Endothelial cell of umbilical vein (primary cell): ENCODE measurements around the gene SRPX2. TPM values are rescaled to one million over a fixed set of nuclear protein-coding genes. Genes with fewer than 3 reads are reported as not detected.

Source experiments
- BruUV-seq: library from RNA; stranded (reverse); fragments of 400-500 nt; replicated peaks from 2 replicates; lab custom pipeline; 2021; lab: Mats Ljungman, UMichigan
- CTCF ChIA-PET: fragments of 300-600, 350-600 bp; sonication (Branson Sonifier 250); formaldehyde crosslinking; loops from one replicate; lab custom pipeline; 2021; ENCODE audit warnings: antibody characterized with exemption, inconsistent platforms; lab: Charles Lee
- POLR2A ChIA-PET: fragments of 300-600, 350-600 bp; sonication (Branson Sonifier 250); formaldehyde crosslinking; loops from one replicate; lab custom pipeline; 2021; ENCODE audit warnings: antibody characterized with exemption, inconsistent platforms; lab: Charles Lee
- DNase-seq: peaks from one replicate; pipeline ENCODE4 v3.0.0-alpha.2; 2011; ENCODE audit warnings: low read depth, low spot score
- FAIRE-seq: peaks from 2 replicates; lab custom pipeline; 2011; peaks lifted over from hg19 to GRCh38; lab: Jason Lieb, UNC
- H2AFZ ChIP-seq: 2 replicates; pipeline ENCODE4 v1.6.0; 2012; ENCODE audit warnings: low read depth, low read length, control low read depth, inconsistent platforms
- H3K27ac ChIP-seq: 2 replicates; pipeline ENCODE4 v1.5.1; 2011; ENCODE audit warnings: low read depth, mild to moderate bottlenecking, control low read depth, low read length, moderate library complexity; ENCODE audit not compliant: insufficient read depth
- H3K27me3 ChIP-seq, 2 experiments: 2 replicates each; pipeline versions ENCODE4 v1.6.0 to v1.6.1; 2011; ENCODE audit warnings: low read length in 2 of 2, mixed read lengths in 1 of 2; ENCODE audit not compliant: control insufficient read depth in 2 of 2, insufficient read depth in 2 of 2
- H3K36me3 ChIP-seq, 2 experiments: 2 replicates in 1 of 2; 3 replicates in 1 of 2; pipeline ENCODE4 v1.5.1; 2011; ENCODE audit warnings: low read length in 2 of 2, mild to moderate bottlenecking in 1 of 2, moderate library complexity in 1 of 2; ENCODE audit not compliant: control insufficient read depth in 2 of 2, insufficient read depth in 2 of 2; ENCODE audit errors: extremely low read depth in 1 of 2
- H3K4me1 ChIP-seq: 3 replicates; pipeline ENCODE4 v1.5.1; 2011; ENCODE audit warnings: mild to moderate bottlenecking, low read length; ENCODE audit not compliant: control insufficient read depth, insufficient read depth; ENCODE audit errors: extremely low read depth
- H3K4me2 ChIP-seq: 2 replicates; pipeline ENCODE4 v1.6.1; 2011; ENCODE audit warnings: low read length, control low read depth, mixed read lengths; ENCODE audit not compliant: insufficient read depth
- H3K4me3 ChIP-seq, 3 experiments: fragments of 200-600 bp in 1 of 3; sonication (generic), shearing (Covaris generic) in 1 of 3; replicated peaks in 1 of 3; 2 replicates each; pipeline ENCODE4 v1.5.1; 2011 to 2016; ENCODE audit warnings: control low read depth in 3 of 3, low read length in 3 of 3, mild to moderate bottlenecking in 2 of 3, inconsistent platforms in 1 of 3, low read depth in 1 of 3, moderate library complexity in 1 of 3; ENCODE audit not compliant: insufficient read depth in 1 of 3
- H3K79me2 ChIP-seq: 2 replicates; pipeline ENCODE4 v1.6.0; 2012; ENCODE audit warnings: low read length, inconsistent platforms; ENCODE audit not compliant: control insufficient read depth, insufficient read depth
- H3K9ac ChIP-seq: replicated peaks from 2 replicates; pipeline ENCODE3; 2011; ENCODE audit warnings: low read length, control low read depth; ENCODE audit not compliant: insufficient read depth; ENCODE audit errors: extremely low read depth
- H3K9me1 ChIP-seq: replicated peaks from 3 replicates; pipeline ENCODE4 v1.6.0; 2011; ENCODE audit warnings: mild to moderate bottlenecking, low read length; ENCODE audit not compliant: control insufficient read depth, insufficient read depth; ENCODE audit errors: extremely low read depth
- H3K9me3 ChIP-seq: replicated peaks from 2 replicates; pipeline ENCODE4 v1.5.1; 2012; ENCODE audit warnings: low read length, inconsistent platforms; ENCODE audit not compliant: control insufficient read depth, insufficient read depth
- H4K20me1 ChIP-seq: replicated peaks from 2 replicates; pipeline ENCODE3; 2011; ENCODE audit warnings: mild to moderate bottlenecking, low read length; ENCODE audit not compliant: control insufficient read depth, insufficient read depth; ENCODE audit errors: extremely low read depth
- EZH2 ChIP-seq: IDR thresholded peaks from 2 replicates; pipeline ENCODE4 v1.6.1; 2012; ENCODE audit warnings: borderline replicate concordance, low read depth, mild to moderate bottlenecking, moderate library complexity, low read length, inconsistent platforms; ENCODE audit not compliant: severe bottlenecking
- FOS ChIP-seq: IDR thresholded peaks from 2 replicates; pipeline ENCODE4 v1.6.1; 2011; ENCODE audit warnings: mild to moderate bottlenecking, low read length, moderate library complexity, borderline replicate concordance; ENCODE audit not compliant: insufficient read depth
- GATA2 ChIP-seq: IDR thresholded peaks from 2 replicates; pipeline ENCODE4 v1.7.0; 2011; ENCODE audit warnings: low read depth, mild to moderate bottlenecking, moderate library complexity, mixed read lengths, low read length; ENCODE audit not compliant: insufficient read length, insufficient read depth
- JUN ChIP-seq: IDR thresholded peaks from 2 replicates; pipeline ENCODE4 v1.6.1; 2011; ENCODE audit warnings: borderline replicate concordance, low read depth; ENCODE audit not compliant: insufficient read length, insufficient read depth
- MYC ChIP-seq: IDR thresholded peaks from one replicate; pipeline ENCODE4 v1.6.1; 2011; ENCODE audit warnings: mild to moderate bottlenecking, low read depth, low read length
- POLR2A ChIP-seq: IDR thresholded peaks from 2 replicates; pipeline ENCODE4 v1.6.1; 2012; ENCODE audit warnings: low read depth, mild to moderate bottlenecking, control low read depth, low read length
- POLR2AphosphoS5 ChIP-seq: IDR thresholded peaks from 2 replicates; pipeline ENCODE4 v1.6.1; 2012; ENCODE audit warnings: low read depth, mild to moderate bottlenecking, control low read depth, low read length, moderate library complexity; ENCODE audit not compliant: insufficient read depth
- dilution Hi-C: fragments of 300-500 bp; cut with MboI; formaldehyde crosslinking; loops from one replicate; pipeline ENCODE4 v1.15.0; 2019; ENCODE audit warnings: low sequenced_read_pairs; ENCODE audit not compliant: extremely low pct_ligation_motif_present
- intact Hi-C: fragments of 100-400 bp; cut with micrococcal nuclease; formaldehyde crosslinking; loops from one replicate; pipeline ENCODE4 v1.10.0; 2022
- polyA plus RNA-seq, 4 experiments: library from polyadenylated mRNA; depleted of rRNA in 3 of 4; stranded (reverse) in 3 of 4; unstranded in 1 of 4; fragments of >200 nt; gene quantifications; 2 replicates each; pipeline versions ENCODE4 v1.2.1 to v1.2.3, GENCODE V29; 2011 to 2012; ENCODE audit warnings: missing spikeins in 1 of 4
- total RNA-seq: library from RNA; stranded (reverse); gene quantifications from 2 replicates; pipeline ENCODE4 v1.2.3, GENCODE V29; 2021
- TF ChIP-seq, protein P1 (sequence below), 2 donors: IDR thresholded peaks; 1 replicate in 1 of 2; 2 replicates in 1 of 2; pipeline ENCODE4 v1.5.1; 2011; ENCODE audit warnings: low read length in 2 of 2, mild to moderate bottlenecking in 2 of 2, moderate library complexity in 2 of 2, control low read depth in 1 of 2, inconsistent platforms in 1 of 2, low read depth in 1 of 2; ENCODE audit not compliant: insufficient read depth in 1 of 2; ENCODE audit errors: extremely low read depth in 1 of 2
- TF ChIP-seq, protein P2 (sequence below): IDR thresholded peaks from 2 replicates; pipeline ENCODE4 v1.6.1; 2011; ENCODE audit not compliant: insufficient read depth, insufficient read length

Gene SRPX2
- total and polyA plus RNA-seq, 2 donors (not counting 3 experiments of a cell fraction or from before 2014, with no cell fraction given) = 124 to 265 TPM

DNA sequence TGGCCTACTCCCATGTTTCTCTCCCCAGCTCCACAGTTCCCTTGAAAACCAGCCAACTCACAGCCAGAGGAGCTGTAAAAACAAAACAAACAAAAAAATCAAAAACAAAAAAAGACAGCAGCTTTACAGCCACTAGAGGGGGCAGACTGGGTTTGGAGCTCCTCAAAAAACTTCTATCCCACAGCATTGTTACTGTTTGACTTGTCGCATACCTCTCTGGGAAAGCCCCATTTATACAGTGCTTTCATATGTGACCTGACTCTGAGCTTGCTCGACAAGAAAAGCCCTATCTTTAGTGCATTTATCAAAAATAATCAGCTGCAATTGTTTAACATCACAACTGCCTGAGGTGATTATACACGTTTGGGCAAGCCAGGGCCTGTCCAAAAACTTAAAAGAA lies 29.0 kb upstream of the SRPX2 start:
- H3K27ac ChIP-seq = no peak overlapping the region
- H3K36me3 ChIP-seq = no peaks in the 10 kb centered on the region
- H3K4me3 ChIP-seq = no peak overlapping the region
- DNase-seq = peak; percentile 74
- dilution Hi-C loops (no loop called here), intact Hi-C loops (loop anchor here (1.0 to 5.0 kb wide), 4 partner anchors 22 to 153 kb away; partner anchors contain the start of gene TSPAN6)
- ChIA-PET POLR2A (interaction anchor here (0.6 to 1.4 kb wide), 2 partner anchors 22 to 44 kb away, joined by 3 to 7 read pairs; partner anchors contain the start of gene TSPAN6), CTCF (interaction anchor here (0.7 to 2.7 kb wide), 26 partner anchors 8 to 168 kb away, joined by 3 to 33 read pairs (median 4); partner anchors contain the start of gene TSPAN6)
- no peak overlapping the region for H3K9ac ChIP-seq
- peak; percentile 78 for FAIRE-seq
- H3K4me1 ChIP-seq = peaks cover 2% of the 10 kb centered on the region
- no peaks in the 10 kb centered on the region for H4K20me1 ChIP-seq
- H3K79me2 ChIP-seq = no peaks in the 10 kb centered on the region
- no peaks in the 10 kb centered on the region for H3K27me3 ChIP-seq
- no peaks in the 10 kb centered on the region for H3K9me1 ChIP-seq
- TF ChIP-seq, protein P1, sequence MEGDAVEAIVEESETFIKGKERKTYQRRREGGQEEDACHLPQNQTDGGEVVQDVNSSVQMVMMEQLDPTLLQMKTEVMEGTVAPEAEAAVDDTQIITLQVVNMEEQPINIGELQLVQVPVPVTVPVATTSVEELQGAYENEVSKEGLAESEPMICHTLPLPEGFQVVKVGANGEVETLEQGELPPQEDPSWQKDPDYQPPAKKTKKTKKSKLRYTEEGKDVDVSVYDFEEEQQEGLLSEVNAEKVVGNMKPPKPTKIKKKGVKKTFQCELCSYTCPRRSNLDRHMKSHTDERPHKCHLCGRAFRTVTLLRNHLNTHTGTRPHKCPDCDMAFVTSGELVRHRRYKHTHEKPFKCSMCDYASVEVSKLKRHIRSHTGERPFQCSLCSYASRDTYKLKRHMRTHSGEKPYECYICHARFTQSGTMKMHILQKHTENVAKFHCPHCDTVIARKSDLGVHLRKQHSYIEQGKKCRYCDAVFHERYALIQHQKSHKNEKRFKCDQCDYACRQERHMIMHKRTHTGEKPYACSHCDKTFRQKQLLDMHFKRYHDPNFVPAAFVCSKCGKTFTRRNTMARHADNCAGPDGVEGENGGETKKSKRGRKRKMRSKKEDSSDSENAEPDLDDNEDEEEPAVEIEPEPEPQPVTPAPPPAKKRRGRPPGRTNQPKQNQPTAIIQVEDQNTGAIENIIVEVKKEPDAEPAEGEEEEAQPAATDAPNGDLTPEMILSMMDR (IDR thresholded peaks at IDR 0.05; ENCODE audit: extremely low read depth in 1 of 2, insufficient read depth in 1 of 2, low read depth in 1 of 2, low read length in 2 of 2) = peak; percentile 46 to 60
- TF ChIP-seq POLR2A = no peak
- no peaks in the 10 kb centered on the region for H3K9me3 ChIP-seq
- H2AFZ ChIP-seq = peak overlapping the region; percentile 16
- no TSS peak for BruUV-seq
- H3K4me2 ChIP-seq = no peak overlapping the region

DNA sequence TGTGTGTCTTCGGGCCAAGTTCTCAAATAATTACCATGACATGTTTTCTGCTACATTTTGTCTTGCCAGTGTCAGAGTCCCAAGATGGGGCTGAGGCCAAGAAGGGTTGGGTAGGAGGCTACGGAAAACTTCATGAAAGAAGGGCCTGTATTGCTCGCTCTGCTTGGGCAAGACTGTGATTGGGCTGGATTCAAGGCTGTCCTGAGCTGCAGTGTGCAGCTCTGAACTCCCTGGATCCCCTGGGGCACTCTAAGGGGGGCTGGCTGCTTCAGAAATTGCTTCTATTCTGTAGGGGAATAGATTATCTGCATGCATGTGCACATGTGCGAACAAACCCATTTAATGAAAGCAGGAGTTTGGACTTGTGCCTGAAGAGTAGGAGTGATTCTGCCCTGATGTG lies 21.0 kb upstream of the SRPX2 start:
- DNase-seq (no peak), FAIRE-seq (no peak)
- no TSS peak for BruUV-seq
- Histone ChIP-seq H3K9me1 (no peaks in the 10 kb centered on the region), H3K9ac (no peak overlapping the region), H3K4me1 (no peaks in the 10 kb centered on the region), H3K27ac (no peak overlapping the region), H2AFZ (no peak overlapping the region), H4K20me1 (no peaks in the 10 kb centered on the region), H3K4me3 (no peak overlapping the region), H3K27me3 (no peaks in the 10 kb centered on the region), H3K9me3 (no peaks in the 10 kb centered on the region), H3K36me3 (no peaks in the 10 kb centered on the region), H3K4me2 (no peak overlapping the region), H3K79me2 (no peaks in the 10 kb centered on the region)
- ChIA-PET POLR2A (no interaction called here), CTCF (interaction anchor here (0.8 kb wide), 1 partner anchor 65 kb away, joined by 3 read pairs; no protein-coding TSS in a partner anchor)
- intact Hi-C loops = no loop called here
- TF ChIP-seq POLR2A (no peak), EZH2 (no peak), FOS (no peak), MYC (no peak), POLR2AphosphoS5 (no peak), JUN (no peak), GATA2 (no peak)
- TF ChIP-seq, protein P2, sequence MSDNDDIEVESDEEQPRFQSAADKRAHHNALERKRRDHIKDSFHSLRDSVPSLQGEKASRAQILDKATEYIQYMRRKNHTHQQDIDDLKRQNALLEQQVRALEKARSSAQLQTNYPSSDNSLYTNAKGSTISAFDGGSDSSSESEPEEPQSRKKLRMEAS = no peak
- TF ChIP-seq, protein P1 (IDR thresholded peaks at IDR 0.05; ENCODE audit: extremely low read depth in 1 of 2, insufficient read depth in 1 of 2, low read depth in 1 of 2, low read length in 2 of 2) = no peak
- dilution Hi-C loops = no loop called here
